GM10266 (cell line): ENCODE data around the gene FLVCR2.

Source experiments
- DNase-seq: peaks from one replicate; pipeline ENCODE4 v3.0.0; 2012; ENCODE audit errors: extremely low spot score
- CTCF ChIP-seq: IDR thresholded peaks from 2 replicates; pipeline ENCODE4 v1.5.1; 2012; ENCODE audit warnings: mild to moderate bottlenecking, low read depth; ENCODE audit not compliant: control insufficient read depth, insufficient read depth; ENCODE audit errors: missing control alignments

Gene FLVCR2

GRCh38 chr14:75643985-75644384 is 65.6 kb downstream of the FLVCR2 start:
- TF ChIP-seq CTCF = no peak
- no peak for DNase-seq

- TF ChIP-seq CTCF = no peak
- DNase-seq = no peak
These were observed 66.6 kb downstream of the FLVCR2 start for GRCh38 chr14:75645056-75645455.

- TF ChIP-seq CTCF = no peak
- no peak for DNase-seq
These were observed 68.3 kb downstream of the FLVCR2 start for GRCh38 chr14:75646762-75647161.

GRCh38 chr14:75647640-75648039 is 69.2 kb downstream of the FLVCR2 start:
- no peak for DNase-seq
- no peak for TF ChIP-seq CTCF

GRCh38 chr14:75648066-75648838 is 69.8 kb downstream of the FLVCR2 start:
- no peak for TF ChIP-seq CTCF
- DNase-seq = no peak

- no peak for TF ChIP-seq CTCF
- DNase-seq = no peak
These were observed 70.9 kb downstream of the FLVCR2 start for GRCh38 chr14:75649337-75649736.

- no peak for TF ChIP-seq CTCF
- no peak for DNase-seq
These were observed 71.4 kb downstream of the FLVCR2 start for GRCh38 chr14:75649773-75650172.
